OCI-LY1 (cell line): ENCODE results near the gene CEP68.

ENCODE experiments used
- EZH2 ChIP-seq: fragments of 200-600 bp; sonication (generic), shearing (Covaris generic); IDR thresholded peaks from 2 replicates; pipeline ENCODE4 v1.8.0; 2017; ENCODE audit warnings: borderline replicate concordance, mixed run types, mild to moderate bottlenecking, antibody characterized with exemption, low read length, moderate library complexity, mixed read lengths
- TF ChIP-seq, protein P1 (sequence below): fragments of 200-600 bp; sonication (generic), shearing (Covaris generic); IDR thresholded peaks from 2 replicates; pipeline ENCODE4 v1.5.1; 2017; ENCODE audit warnings: mild to moderate bottlenecking, antibody characterized with exemption, low read length, moderate library complexity, mixed read lengths

DNA sequence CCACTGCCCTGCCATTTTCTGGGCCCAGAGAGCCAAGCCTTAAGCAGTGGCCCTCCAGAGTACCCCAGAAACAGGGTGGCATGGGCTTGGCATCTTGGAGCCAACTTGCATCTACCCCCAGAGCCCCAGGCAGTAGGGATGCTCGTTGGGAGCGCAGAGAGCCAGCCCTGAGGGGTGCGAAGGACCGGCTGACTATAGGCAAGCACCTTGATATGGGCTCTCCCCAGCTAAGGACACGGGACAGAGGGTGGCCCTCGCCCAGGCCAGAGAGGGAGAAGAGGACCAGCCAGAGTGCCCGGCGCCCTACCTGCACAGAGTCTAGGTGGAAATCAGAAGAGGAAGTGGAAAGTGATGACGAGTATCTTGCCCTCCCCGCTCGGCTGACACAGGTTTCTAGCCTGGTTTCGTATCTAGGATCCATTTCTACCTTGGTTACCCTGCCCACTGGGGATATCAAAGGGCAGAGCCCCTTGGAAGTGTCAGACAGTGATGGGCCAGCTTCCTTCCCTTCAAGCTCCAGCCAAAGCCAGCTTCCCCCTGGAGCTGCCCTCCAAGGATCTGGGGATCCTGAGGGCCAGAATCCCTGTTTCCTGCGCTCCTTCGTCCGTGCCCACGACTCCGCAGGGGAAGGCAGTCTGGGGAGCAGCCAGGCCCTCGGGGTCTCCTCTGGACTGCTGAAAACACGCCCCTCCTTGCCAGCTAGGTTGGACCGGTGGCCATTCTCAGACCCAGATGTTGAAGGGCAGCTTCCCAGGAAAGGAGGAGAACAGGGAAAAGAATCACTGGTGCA lies 16.2 kb downstream of the CEP68 start:
- TF ChIP-seq, protein P1, sequence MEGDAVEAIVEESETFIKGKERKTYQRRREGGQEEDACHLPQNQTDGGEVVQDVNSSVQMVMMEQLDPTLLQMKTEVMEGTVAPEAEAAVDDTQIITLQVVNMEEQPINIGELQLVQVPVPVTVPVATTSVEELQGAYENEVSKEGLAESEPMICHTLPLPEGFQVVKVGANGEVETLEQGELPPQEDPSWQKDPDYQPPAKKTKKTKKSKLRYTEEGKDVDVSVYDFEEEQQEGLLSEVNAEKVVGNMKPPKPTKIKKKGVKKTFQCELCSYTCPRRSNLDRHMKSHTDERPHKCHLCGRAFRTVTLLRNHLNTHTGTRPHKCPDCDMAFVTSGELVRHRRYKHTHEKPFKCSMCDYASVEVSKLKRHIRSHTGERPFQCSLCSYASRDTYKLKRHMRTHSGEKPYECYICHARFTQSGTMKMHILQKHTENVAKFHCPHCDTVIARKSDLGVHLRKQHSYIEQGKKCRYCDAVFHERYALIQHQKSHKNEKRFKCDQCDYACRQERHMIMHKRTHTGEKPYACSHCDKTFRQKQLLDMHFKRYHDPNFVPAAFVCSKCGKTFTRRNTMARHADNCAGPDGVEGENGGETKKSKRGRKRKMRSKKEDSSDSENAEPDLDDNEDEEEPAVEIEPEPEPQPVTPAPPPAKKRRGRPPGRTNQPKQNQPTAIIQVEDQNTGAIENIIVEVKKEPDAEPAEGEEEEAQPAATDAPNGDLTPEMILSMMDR: no peak
- no peak for TF ChIP-seq EZH2
